GM19395 (cell line): ENCODE results near the gene ATG14.

ENCODE experiments used
- ATAC-seq: cut with Tn5 transposase; IDR thresholded peaks from one replicate; pipeline ENCODE4 v1.9.1; 2021; ENCODE audit warnings: mild to moderate bottlenecking, moderate library complexity; ENCODE audit not compliant: unreplicated experiment

ATG14 gene

GRCh38 chr14:55323910-55324309, 87.7 kb downstream of the ATG14 start:
- no peak for ATAC-seq

GRCh38 chr14:55318694-55319093, 92.9 kb downstream of the ATG14 start:
- no peak for ATAC-seq

- no peak for ATAC-seq
Observed at GRCh38 chr14:55317542-55318306, 93.9 kb downstream of the ATG14 start.

- ATAC-seq = no peak
Observed at GRCh38 chr14:55316564-55316963, 95.1 kb downstream of the ATG14 start.
